ENCODE measurements around the gene CYP8B1.

Gene CYP8B1

DNA sequence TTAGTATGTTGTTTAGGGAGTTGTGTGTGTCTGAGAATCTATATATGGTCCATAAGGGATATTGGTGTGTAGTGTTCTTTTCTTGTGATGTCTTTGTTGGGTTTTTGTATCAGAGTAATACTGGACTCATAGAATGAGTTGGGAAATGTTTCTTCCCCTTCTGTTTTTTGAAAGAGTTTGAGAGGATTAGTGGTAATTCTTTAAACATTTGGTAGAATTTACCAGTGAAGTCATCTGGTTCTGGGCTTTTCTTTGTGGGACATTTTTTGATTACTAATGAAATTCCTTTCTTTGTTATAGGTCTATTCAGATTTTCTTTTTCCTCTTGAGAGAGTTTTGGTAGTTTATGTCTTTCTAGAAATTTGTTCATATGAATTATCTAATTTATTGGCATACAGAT, 49.5 kb downstream of the CYP8B1 start:
- TF ChIP-seq, protein P1, sequence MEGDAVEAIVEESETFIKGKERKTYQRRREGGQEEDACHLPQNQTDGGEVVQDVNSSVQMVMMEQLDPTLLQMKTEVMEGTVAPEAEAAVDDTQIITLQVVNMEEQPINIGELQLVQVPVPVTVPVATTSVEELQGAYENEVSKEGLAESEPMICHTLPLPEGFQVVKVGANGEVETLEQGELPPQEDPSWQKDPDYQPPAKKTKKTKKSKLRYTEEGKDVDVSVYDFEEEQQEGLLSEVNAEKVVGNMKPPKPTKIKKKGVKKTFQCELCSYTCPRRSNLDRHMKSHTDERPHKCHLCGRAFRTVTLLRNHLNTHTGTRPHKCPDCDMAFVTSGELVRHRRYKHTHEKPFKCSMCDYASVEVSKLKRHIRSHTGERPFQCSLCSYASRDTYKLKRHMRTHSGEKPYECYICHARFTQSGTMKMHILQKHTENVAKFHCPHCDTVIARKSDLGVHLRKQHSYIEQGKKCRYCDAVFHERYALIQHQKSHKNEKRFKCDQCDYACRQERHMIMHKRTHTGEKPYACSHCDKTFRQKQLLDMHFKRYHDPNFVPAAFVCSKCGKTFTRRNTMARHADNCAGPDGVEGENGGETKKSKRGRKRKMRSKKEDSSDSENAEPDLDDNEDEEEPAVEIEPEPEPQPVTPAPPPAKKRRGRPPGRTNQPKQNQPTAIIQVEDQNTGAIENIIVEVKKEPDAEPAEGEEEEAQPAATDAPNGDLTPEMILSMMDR (conservative IDR thresholded peaks at IDR 0.05; ENCODE audit: low read length): no peak
- no peak for DNase-seq (ENCODE audit: low read depth)

DNA sequence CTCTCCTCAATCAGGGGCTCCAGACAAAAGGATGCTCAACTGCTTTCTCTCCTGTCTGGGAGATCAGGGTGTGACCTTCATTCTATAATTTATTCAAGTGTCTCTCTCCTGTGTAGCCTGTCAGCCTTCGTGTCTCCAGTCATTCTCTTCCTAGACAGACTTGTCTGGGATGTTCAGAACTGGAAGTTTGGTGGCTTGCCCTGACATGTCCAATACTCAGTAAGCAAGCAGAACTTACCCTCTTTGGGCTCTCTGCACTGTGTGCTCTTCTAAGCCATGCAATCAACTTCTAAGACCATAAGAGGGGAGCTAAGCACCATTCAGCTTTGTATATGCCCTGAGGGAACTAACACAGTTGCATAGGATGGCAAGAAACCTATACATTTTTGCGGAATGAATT, 52.3 kb downstream of the CYP8B1 start:
- TF ChIP-seq, protein P1 (conservative IDR thresholded peaks at IDR 0.05; ENCODE audit: low read length): no peak
- H3K4me3 ChIP-seq (ENCODE audit: low read length): no peak overlapping the region
- no peak for DNase-seq (ENCODE audit: low read depth)

More for the DNA sequence above, 49.5 kb downstream of the CYP8B1 start:
- no peak overlapping the region for H3K4me3 ChIP-seq (ENCODE audit: low read length)

DNA sequence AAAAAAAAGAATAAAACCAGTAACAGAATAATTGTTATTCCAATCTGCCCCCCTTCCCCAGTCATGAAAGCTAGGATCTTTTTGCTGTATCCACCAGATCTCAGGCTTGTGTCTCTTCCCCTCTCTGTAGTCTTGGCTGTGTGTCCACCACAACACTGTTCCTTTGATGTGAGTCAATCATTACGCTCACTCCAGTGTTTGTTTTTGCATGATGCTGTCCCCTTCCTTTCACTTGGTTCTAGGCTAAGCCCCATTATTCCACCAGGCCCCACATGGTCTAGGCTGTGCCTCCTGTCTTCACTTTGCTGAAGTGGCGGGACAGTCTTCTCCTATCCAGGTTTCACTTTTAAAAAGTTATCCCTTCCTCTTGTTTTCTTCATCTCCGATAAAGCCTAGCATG, 52.9 kb downstream of the CYP8B1 start:
- TF ChIP-seq, protein P1 (conservative IDR thresholded peaks at IDR 0.05; ENCODE audit: low read length): no peak
- no peak overlapping the region for H3K4me3 ChIP-seq (ENCODE audit: low read length)
- no peak for DNase-seq (ENCODE audit: low read depth)

Data from AG10803 (cell line).